Effector memory CD8-positive, alpha-beta T cell (primary cell): ENCODE measurements around the gene RNASE4.
"Not testable (repeated sequence)": the region's sequence is repeated elsewhere in the genome, so short reads cannot be mapped to it uniquely, and the experiment has no call there.

ENCODE experiments used
- ATAC-seq: fragments of 150-1000 bp; cut with Tn5 transposase; replicated peaks from 2 replicates; pipeline ENCODE4 v1.10.0; 2021; ENCODE audit warnings: mild to moderate bottlenecking, moderate library complexity
- DNase-seq, 3 experiments: peaks; one replicate each; pipeline ENCODE4 v3.0.0; 2021
- H3K27ac Mint-ChIP-seq, 2 donors: one replicate each; pipeline ENCODE4 v1.8.0; 2022; ENCODE audit warnings: mild to moderate bottlenecking in 2 of 2, mixed read lengths in 2 of 2, moderate library complexity in 2 of 2
- H3K27me3 Mint-ChIP-seq, 2 donors: one replicate each; pipeline ENCODE4 v1.8.0; 2022; ENCODE audit warnings: mixed read lengths in 2 of 2
- H3K36me3 Mint-ChIP-seq: one replicate; pipeline ENCODE4 v1.8.0; 2022; ENCODE audit warnings: mild to moderate bottlenecking, moderate library complexity, mixed read lengths; ENCODE audit not compliant: insufficient read depth
- H3K4me1 Mint-ChIP-seq, 2 donors: one replicate each; pipeline ENCODE4 v1.8.0; 2022; ENCODE audit warnings: low read depth in 2 of 2, mixed read lengths in 2 of 2
- H3K4me3 Mint-ChIP-seq, 2 donors: one replicate each; pipeline ENCODE4 v1.8.0; 2022; ENCODE audit warnings: mild to moderate bottlenecking in 2 of 2, mixed read lengths in 2 of 2, moderate library complexity in 2 of 2
- H3K9me3 Mint-ChIP-seq, 2 donors: one replicate each; pipeline ENCODE4 v1.8.0; 2022; ENCODE audit warnings: mixed read lengths in 2 of 2

The RNASE4 gene

DNA sequence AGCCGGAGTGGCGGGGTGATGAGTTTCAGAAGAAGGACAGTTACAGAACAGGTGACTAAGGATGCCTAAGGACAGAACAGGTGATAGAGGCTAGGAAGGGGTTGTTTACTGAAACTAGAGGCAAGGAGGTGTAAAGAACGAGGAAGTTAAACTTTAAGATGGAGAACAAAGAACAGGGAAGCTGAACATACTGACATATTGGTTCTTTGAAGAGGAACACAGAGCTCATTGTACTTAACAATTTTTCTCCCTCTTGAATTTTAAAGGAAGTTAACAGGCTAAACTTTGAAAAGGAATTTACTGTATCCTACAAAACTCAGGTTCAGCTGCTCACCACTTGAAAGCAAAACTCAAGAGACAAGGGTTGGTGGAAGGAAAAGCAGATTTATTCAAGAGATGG, 41.8 kb downstream of the RNASE4 start:
- not testable (repeated sequence) for H3K27ac Mint-ChIP-seq, ATAC-seq, H3K4me1 Mint-ChIP-seq, H3K36me3 Mint-ChIP-seq, DNase-seq, H3K9me3 Mint-ChIP-seq, H3K4me3 Mint-ChIP-seq
- peaks cover 65 to 67% of the 10 kb centered on the region in 2 donors for H3K27me3 Mint-ChIP-seq

DNA sequence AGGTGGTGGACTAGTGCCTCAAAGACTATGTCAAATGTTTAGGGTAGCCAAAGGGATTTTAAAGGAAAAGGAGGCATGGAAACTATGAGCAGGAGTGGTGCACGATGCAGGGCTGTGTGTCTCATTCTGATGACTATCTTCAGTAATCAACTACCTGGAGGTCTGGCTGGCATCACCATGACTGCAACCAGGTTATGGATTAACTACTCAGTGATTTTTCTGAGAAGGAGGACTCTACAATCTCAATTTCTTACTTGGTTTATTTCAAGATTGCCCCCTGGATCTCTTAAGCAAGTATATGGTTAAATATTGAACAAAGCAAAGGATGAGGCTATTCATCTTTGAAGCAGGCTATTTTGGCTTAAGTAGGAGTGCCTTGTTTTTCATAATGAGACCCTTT, 42.2 kb downstream of the RNASE4 start:
- DNase-seq, result no peak
- no peaks in the 10 kb centered on the region for H3K9me3 Mint-ChIP-seq
- peaks cover 67% of the 10 kb centered on the region in 2 donors for H3K27me3 Mint-ChIP-seq
- H3K36me3 Mint-ChIP-seq, result no peaks in the 10 kb centered on the region
- no peak overlapping the region for H3K4me3 Mint-ChIP-seq
- no peak for ATAC-seq
- no peak overlapping the region for H3K27ac Mint-ChIP-seq
- peaks cover 0 to 1% of the 10 kb centered on the region in 2 donors for H3K4me1 Mint-ChIP-seq

DNA sequence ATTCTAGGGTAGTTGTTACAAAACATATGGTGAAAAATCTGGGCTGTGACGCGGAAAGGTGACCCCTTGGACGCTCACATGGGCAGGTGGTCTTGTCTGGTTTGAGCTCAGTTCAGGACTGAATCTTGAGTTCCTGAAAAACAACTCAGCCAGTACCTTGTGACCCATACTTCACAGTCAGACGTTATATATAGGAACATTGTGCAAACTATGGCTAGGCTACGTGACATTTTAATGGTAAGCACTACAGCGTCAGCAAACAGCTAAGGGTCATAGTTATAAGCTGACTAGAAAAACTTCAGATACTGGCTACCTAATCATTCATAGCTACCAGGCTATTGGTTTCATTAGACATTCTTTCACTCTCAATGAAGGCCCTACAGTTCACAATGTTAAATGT, 46.5 kb downstream of the RNASE4 start:
- no peak for DNase-seq
- no peak for ATAC-seq
- H3K4me1 Mint-ChIP-seq, result no peaks in the 10 kb centered on the region
- H3K9me3 Mint-ChIP-seq, result no peaks in the 10 kb centered on the region
- no peaks in the 10 kb centered on the region for H3K36me3 Mint-ChIP-seq
- H3K4me3 Mint-ChIP-seq, result no peak overlapping the region
- peaks cover 31 to 32% of the 10 kb centered on the region in 2 donors for H3K27me3 Mint-ChIP-seq
- no peak overlapping the region for H3K27ac Mint-ChIP-seq

DNA sequence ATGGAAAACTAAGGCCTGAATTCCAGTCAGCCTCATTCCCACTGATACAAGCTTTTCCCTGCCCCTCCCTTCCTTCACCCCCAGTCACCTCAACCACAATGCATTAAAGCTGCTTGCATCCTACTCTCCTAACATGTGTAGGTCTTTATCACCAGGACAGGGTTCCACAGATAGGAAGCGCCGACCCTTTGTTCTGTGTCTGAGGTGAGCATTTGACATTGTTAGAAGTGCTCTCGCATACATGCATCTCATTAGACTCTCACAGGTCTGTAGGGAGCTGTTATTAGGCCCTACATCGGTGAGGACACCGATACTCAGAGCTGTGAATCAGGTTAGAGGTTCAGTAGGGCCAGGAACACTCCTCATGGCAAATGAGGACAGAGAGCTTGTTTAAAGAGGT, 48.1 kb downstream of the RNASE4 start:
- Mint-ChIP-seq H3K36me3 (no peaks in the 10 kb centered on the region), H3K4me3 (no peak overlapping the region), H3K27me3 (peaks cover 16 to 20% of the 10 kb centered on the region in 2 donors), H3K27ac (no peak overlapping the region), H3K4me1 (no peaks in the 10 kb centered on the region), H3K9me3 (no peaks in the 10 kb centered on the region)
- ATAC-seq, result no peak
- DNase-seq, result no peak

DNA sequence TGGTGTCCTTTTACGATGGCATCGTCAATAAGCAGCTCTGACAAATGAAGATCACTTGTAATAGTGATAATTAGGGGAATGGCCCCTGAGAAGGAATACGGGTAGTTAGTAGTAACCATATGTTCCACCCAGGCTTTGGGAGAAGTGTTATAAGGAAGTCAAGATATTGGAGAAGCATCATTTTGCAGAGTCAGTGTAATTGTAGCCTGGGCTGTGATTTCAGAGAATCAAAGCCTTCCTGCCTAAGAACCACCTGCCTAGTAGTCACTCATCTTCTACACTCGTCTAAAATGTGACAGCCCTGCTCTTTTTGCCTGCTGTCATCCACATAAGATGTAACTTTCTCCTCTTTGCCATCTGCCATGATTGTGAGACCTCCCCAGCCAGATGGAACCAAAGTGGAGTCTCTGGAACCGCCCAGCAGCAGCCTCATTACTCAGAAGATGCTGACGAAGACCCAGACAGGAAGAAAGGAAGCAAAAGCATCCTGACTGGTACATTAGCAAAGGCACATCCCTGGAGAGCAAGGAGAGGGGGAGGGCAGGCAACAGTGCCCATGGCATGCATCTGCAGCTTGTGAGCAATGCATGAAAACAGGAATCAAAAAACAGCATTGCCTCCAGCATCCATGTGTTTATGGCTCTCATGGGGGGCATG, 48.7 kb downstream of the RNASE4 start:
- ATAC-seq, result no peak
- Mint-ChIP-seq H3K27me3 (peaks cover 15 to 18% of the 10 kb centered on the region in 2 donors), H3K27ac (no peak overlapping the region), H3K9me3 (no peaks in the 10 kb centered on the region), H3K4me1 (no peaks in the 10 kb centered on the region), H3K4me3 (no peak overlapping the region), H3K36me3 (no peaks in the 10 kb centered on the region)
- no peak for DNase-seq

DNA sequence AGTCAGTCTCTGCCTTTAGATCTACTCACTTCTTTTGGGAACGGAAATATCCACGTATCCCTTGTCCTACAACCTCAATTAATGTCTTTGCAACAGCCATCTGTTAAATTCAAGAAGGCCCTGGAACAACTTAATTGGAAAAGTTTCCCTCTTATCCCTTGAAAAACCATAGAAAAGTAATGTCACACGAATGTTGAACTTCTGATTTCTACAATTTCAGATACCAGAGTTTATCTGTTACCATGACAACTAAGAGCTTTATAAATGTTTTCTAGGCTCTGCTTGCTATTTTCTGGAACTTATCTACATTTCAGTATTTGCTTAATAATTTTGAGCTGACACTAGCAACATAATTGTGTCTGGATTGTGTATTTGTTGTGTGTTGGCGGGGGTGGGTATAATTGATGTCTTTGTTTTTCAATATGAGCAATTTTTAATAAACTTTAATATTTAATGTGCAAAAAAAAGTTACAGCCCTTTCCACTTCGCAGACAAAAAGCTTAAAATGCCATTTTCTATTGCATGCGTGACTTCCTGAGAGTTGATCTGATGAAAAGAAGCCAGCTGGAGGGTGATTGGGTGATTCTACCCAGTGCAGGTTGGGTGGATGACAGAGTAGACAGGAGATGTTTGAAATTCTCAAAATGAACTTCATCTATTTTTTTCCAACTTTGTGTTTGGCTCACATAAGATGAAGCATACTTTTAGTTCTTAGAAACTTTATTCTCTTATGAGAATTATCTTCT, 49.5 kb downstream of the RNASE4 start:
- no peak overlapping the region for H3K4me3 Mint-ChIP-seq

DNA sequence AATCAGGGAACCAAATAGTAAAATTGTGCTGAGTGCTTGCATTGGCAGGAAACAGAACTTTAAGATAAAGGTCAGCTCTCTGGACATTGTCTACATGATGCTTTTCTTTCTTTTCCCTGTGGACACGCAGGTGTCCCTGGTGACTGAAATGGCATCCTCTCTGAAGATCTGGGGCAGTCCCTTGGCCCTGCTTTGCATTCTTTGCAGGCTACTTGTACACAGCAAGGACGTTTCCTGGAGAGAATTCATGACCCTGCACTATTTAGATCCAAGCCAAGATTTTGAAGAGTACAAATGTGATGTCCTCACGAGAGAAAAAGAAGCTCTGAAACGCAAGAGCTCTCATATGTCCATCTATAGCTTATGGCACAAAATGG, 50.1 kb downstream of the RNASE4 start:
- no peaks in the 10 kb centered on the region for H3K4me1 Mint-ChIP-seq
- H3K4me3 Mint-ChIP-seq, result no peak overlapping the region
- H3K27me3 Mint-ChIP-seq, result peaks cover 15 to 17% of the 10 kb centered on the region in 2 donors
- DNase-seq, result no peak
- H3K27ac Mint-ChIP-seq, result no peak overlapping the region
- ATAC-seq, result no peak
- H3K9me3 Mint-ChIP-seq, result no peaks in the 10 kb centered on the region
- no peaks in the 10 kb centered on the region for H3K36me3 Mint-ChIP-seq

More for the DNA sequence above, 49.5 kb downstream of the RNASE4 start:
- Mint-ChIP-seq H3K27me3 (peaks cover 15 to 17% of the 10 kb centered on the region in 2 donors), H3K36me3 (no peaks in the 10 kb centered on the region), H3K4me1 (no peaks in the 10 kb centered on the region), H3K9me3 (no peaks in the 10 kb centered on the region), H3K27ac (no peak overlapping the region)
- ATAC-seq, result no peak
- DNase-seq, result no peak

DNA sequence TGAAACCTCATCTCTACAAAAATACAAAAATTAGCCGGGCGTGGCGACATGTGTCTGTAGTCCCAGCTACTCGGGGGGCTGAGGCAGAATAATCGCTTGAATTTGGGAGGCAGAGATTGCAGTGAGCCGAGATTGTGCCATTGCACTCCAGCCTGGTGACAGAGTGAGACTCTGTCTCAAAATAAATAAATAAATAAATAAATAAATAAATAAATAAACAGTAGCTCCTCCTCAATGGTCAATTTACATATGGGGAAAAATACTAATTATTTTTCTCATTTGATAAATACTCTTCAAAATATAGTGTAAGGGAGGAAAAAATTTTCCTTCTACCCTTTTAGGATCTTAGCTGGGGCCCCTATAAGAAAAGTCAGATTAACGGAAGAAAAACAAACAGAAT, 53.9 kb downstream of the RNASE4 start:
- H3K9me3 Mint-ChIP-seq, H3K4me1 Mint-ChIP-seq, H3K36me3 Mint-ChIP-seq, H3K27ac Mint-ChIP-seq, ATAC-seq, DNase-seq, H3K4me3 Mint-ChIP-seq: not testable (repeated sequence)
- peaks cover 19 to 22% of the 10 kb centered on the region in 2 donors for H3K27me3 Mint-ChIP-seq

DNA sequence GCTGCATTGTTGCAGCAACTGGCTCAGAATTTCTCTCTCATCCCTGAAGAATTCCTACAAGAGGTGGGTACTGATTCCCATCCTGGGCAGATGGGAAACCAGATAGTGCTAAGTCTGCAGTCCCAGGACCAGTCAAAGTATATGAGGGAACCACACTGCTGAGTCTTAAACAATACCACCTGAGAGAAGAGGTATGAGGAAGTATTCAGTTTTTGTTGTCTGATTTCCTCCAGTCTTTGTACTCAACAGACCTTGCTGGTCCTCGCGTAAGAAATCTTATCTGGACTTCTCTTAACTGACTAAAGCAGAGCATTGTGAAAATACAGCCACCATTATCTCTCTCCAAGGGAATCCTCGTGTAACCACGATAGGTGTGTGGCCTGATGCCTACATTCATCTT, 57.8 kb downstream of the RNASE4 start:
- ATAC-seq, result no peak
- H3K9me3 Mint-ChIP-seq, result no peaks in the 10 kb centered on the region
- no peaks in the 10 kb centered on the region for H3K4me1 Mint-ChIP-seq
- no peak for DNase-seq
- H3K4me3 Mint-ChIP-seq, result no peak overlapping the region
- no peaks in the 10 kb centered on the region for H3K36me3 Mint-ChIP-seq
- peaks cover 18 to 31% of the 10 kb centered on the region in 2 donors for H3K27me3 Mint-ChIP-seq
- peak overlapping the region in 1 of 2 donors; percentile 53 for H3K27ac Mint-ChIP-seq

DNA sequence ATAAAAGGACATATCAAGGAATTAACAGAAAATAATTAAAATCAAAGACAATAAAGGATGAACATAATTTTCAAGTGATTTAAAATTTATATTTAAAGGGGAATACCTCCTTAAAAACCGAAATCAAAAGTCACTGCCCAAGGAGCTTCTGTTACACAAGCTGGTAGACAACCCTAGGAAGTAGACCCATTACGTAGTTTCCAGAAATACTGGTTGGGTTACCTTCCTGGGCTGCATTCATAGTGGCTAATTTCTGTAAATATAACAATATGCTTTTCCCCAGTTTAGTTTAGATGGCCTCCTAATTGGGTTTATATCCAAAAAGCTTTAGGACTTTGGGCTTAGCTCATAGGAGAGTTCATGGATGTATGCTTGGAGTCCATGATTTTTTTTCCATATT, 59.2 kb downstream of the RNASE4 start:
- no peaks in the 10 kb centered on the region for H3K9me3 Mint-ChIP-seq
- no peak overlapping the region for H3K4me3 Mint-ChIP-seq
- DNase-seq, result no peak
- H3K4me1 Mint-ChIP-seq, result no peaks in the 10 kb centered on the region
- ATAC-seq, result no peak
- no peak overlapping the region for H3K27ac Mint-ChIP-seq
- no peaks in the 10 kb centered on the region for H3K36me3 Mint-ChIP-seq
- H3K27me3 Mint-ChIP-seq, result peaks cover 23 to 45% of the 10 kb centered on the region in 2 donors

DNA sequence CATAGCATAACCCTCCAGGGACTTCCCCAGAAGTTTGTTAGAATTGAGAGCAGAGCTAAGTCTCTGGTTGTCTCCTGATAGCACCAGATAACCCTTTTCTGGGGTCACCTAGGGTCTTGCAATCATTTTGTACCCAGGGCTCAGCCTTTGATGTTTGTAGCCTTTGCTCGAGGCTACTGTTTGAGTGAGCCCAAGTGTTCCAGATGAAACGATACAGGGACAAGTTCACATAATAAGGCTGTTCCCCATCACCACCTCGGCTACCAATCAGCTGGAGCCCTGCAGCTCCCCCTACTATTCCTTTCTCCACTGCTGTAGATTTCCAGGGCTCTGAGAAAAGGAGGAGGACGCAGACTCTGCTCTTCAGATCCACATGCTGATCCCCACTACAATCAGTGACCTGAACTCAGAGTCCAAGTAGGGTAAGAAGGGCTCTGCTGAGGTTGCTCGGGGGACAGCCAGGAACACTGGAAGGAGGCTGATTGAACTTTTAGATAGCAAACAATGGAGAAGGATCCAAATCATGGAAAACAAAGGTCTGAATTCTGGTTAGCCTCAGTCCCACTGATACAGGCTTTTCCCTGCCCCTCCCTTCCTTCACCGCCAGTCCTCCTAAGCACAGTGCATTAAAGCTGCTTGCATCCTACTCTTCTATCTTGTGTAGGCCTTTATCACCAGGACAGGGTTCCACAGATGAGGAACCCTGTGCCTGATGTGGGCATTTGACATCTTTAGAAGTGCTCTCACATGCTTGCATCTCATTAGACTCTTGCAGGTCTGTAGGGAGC, 61.4 kb downstream of the RNASE4 start, which contains the start of gene EDDM3A:
Gene EDDM3A, plus strand, starts transcription at position 317 of the 788 bp plus-strand sequence. CDS start 1,694 bp downstream, outside the sequence.
- H3K36me3 Mint-ChIP-seq, result no peaks in the 10 kb centered on the region
- no peak for DNase-seq
- no peaks in the 10 kb centered on the region for H3K9me3 Mint-ChIP-seq

DNA sequence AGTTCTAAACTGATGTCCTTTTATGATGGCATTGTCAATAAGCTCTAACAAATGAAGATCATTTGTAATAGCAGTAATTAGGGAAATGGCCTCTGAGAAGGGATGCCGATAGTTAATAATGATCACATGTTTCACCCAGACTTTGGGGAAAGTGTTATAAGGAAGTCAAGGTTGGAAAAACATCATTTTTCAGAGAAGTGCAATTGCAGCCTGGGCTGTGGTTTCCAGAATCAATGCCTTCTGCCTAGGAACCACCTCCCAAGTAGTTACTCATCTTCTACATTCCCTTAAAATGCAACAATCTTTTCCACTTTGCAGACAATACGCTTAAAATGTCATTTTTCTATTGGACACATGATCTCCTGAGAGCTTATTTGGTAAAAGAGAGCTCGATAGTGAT, 62.2 kb downstream of the RNASE4 start:
- peaks cover 0 to 2% of the 10 kb centered on the region in 2 donors for H3K9me3 Mint-ChIP-seq
- no peak overlapping the region for H3K4me3 Mint-ChIP-seq
- ATAC-seq (no peak), DNase-seq (no peak)
- H3K4me1 Mint-ChIP-seq, result no peaks in the 10 kb centered on the region
- no peaks in the 10 kb centered on the region for H3K36me3 Mint-ChIP-seq
- no peak overlapping the region for H3K27ac Mint-ChIP-seq
- H3K27me3 Mint-ChIP-seq, result peaks cover 35 to 59% of the 10 kb centered on the region in 2 donors

More for the DNA sequence above, 61.4 kb downstream of the RNASE4 start, which contains the start of gene EDDM3A:
- no peaks in the 10 kb centered on the region for H3K4me1 Mint-ChIP-seq
- no peak within 1 kb of the TSS for H3K27ac Mint-ChIP-seq
- ATAC-seq, result no peak
- no peak within 1 kb of the TSS for H3K4me3 Mint-ChIP-seq
- peaks cover 35 to 53% of the 10 kb centered on the region in 2 donors for H3K27me3 Mint-ChIP-seq

DNA sequence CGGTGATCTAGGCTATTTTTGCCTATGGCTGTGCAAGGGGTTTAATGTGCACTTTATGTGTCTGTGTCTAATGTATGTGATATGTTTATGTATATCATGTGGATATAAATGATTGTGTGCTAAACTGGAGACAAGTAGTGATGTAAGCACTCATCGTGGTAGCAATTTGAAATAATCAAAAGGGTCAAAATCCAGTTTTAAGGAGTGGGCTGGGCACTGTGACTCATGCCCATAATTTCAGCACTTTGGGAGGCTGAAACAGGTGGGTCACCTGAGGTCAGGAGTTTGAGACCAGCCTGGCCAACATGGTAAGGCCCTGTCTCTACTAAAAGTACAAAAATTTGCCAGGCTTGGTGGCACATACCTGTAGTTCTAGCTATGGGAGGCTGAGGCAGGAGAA, 64.1 kb downstream of the RNASE4 start:
- H3K27ac Mint-ChIP-seq, result no peak overlapping the region
- no peak overlapping the region for H3K4me3 Mint-ChIP-seq
- no peak for ATAC-seq

More for the DNA sequence above, 64.1 kb downstream of the RNASE4 start:
- Mint-ChIP-seq H3K9me3 (peaks cover 0 to 12% of the 10 kb centered on the region in 2 donors), H3K36me3 (no peaks in the 10 kb centered on the region), H3K4me1 (no peaks in the 10 kb centered on the region), H3K27me3 (peaks cover 25 to 61% of the 10 kb centered on the region in 2 donors)
- DNase-seq, result no peak
